ENCODE data around the gene FTHL17. TPM values are rescaled to one million over a fixed set of nuclear protein-coding genes. Genes with fewer than 3 reads are reported as not detected.

FTHL17 gene
- total RNA-seq, 4 donors from 2014 or later, result not detected

DNA sequence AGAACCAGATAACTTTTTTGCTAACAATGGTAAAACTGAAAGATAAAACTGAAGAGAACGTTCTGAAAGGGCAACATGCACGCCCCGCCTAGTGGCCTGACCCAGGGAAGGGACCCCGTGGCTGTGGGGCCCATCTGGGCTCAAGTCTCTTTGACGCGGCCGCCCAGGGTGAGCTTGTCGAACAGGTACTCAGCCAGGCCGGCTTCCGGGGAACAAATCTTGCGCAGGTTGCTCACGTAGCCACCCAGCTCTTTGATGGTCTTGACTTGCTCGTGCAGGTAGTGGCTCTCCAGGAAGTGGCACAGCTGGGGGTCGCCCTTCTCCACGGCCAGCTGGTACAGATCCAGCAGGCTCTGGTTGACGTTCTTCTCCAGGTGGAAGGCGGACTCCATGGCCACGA lies 579 bp downstream of the FTHL17 start:
- DNase-seq (ENCODE audit: extremely low spot score), result no peak
- H3K4me1 ChIP-seq, result no peaks in the 10 kb centered on the region
- TF ChIP-seq, protein P1, sequence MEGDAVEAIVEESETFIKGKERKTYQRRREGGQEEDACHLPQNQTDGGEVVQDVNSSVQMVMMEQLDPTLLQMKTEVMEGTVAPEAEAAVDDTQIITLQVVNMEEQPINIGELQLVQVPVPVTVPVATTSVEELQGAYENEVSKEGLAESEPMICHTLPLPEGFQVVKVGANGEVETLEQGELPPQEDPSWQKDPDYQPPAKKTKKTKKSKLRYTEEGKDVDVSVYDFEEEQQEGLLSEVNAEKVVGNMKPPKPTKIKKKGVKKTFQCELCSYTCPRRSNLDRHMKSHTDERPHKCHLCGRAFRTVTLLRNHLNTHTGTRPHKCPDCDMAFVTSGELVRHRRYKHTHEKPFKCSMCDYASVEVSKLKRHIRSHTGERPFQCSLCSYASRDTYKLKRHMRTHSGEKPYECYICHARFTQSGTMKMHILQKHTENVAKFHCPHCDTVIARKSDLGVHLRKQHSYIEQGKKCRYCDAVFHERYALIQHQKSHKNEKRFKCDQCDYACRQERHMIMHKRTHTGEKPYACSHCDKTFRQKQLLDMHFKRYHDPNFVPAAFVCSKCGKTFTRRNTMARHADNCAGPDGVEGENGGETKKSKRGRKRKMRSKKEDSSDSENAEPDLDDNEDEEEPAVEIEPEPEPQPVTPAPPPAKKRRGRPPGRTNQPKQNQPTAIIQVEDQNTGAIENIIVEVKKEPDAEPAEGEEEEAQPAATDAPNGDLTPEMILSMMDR (IDR thresholded peaks at IDR 0.05), result no peak
- TF ChIP-seq EP300 (IDR thresholded peaks at IDR 0.05) (no peak), POLR2AphosphoS5 (IDR thresholded peaks at IDR 0.05) (no peak), POLR2A (IDR thresholded peaks at IDR 0.05; ENCODE audit: low read depth) (no peak)
- no peak overlapping the region for H3K27ac ChIP-seq (replicated peaks in 1 of 4)
- no peaks in the 10 kb centered on the region for H3K36me3 ChIP-seq
- intact Hi-C loops (cut with DNase I), result no loop called here
- peaks cover 0 to 3% (median 0%) of the 10 kb centered on the region in 4 donors for H3K9me3 ChIP-seq
- no peak overlapping the region for H3K4me3 ChIP-seq
- H3K27me3 ChIP-seq, result no peaks in the 10 kb centered on the region
- WGBS, result 89% methylated on average over 17 of the region's 18 CpGs

GRCh38 chrX:31070057-31070468 lies 1.8 kb downstream of the FTHL17 start:
- H3K4me1 ChIP-seq, result no peaks in the 10 kb centered on the region
- TF ChIP-seq POLR2A (IDR thresholded peaks at IDR 0.05; ENCODE audit: low read depth), result no peak
- TF ChIP-seq, protein P1 (IDR thresholded peaks at IDR 0.05), result no peak
- no peak for DNase-seq (ENCODE audit: extremely low spot score)
- no peaks in the 10 kb centered on the region for H3K27me3 ChIP-seq
- intact Hi-C loops (cut with DNase I), result no loop called here
- no peak overlapping the region for H3K27ac ChIP-seq (replicated peaks in 1 of 4)
- no peak overlapping the region for H3K4me3 ChIP-seq
- H3K9me3 ChIP-seq, result peaks cover 0 to 3% (median 0%) of the 10 kb centered on the region in 4 donors
- no peaks in the 10 kb centered on the region for H3K36me3 ChIP-seq

DNA sequence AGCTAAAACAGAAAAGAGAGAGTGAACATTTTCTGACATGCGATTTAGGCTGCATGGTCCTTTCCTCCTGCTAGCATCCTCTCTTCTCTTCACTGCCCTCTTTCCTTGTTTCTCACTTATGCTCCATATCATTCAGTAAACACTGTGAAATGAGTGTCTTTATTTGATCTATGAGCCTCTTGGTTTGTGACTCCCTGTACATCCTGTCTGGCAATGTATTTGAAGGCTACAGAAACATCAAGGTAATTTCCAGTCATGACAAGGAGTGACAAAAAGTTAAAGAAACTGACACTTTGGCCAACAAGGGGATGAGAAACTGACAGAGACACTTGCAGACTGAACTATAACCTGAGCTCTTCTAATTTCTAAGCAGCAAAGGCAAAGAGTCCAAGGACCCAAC lies 8.7 kb downstream of the FTHL17 start:
- no peaks in the 10 kb centered on the region for H3K4me1 ChIP-seq
- H3K4me3 ChIP-seq, result no peak overlapping the region
- no peaks in the 10 kb centered on the region for H3K36me3 ChIP-seq
- H3K9me3 ChIP-seq, result no peaks in the 10 kb centered on the region
- H3K27ac ChIP-seq (replicated peaks in 1 of 4), result no peak overlapping the region
- TF ChIP-seq EP300 (IDR thresholded peaks at IDR 0.05) (no peak), POLR2AphosphoS5 (IDR thresholded peaks at IDR 0.05) (no peak), POLR2A (IDR thresholded peaks at IDR 0.05; ENCODE audit: low read depth) (no peak)
- TF ChIP-seq, protein P1 (IDR thresholded peaks at IDR 0.05), result no peak
- intact Hi-C loops (cut with DNase I), result no loop called here
- no peak for DNase-seq (ENCODE audit: extremely low spot score)
- no peaks in the 10 kb centered on the region for H3K27me3 ChIP-seq
- 84% methylated on average over 1 of the region's 1 CpG for WGBS

- intact Hi-C loops (cut with DNase I), result no loop called here
- no peak for DNase-seq (ENCODE audit: extremely low spot score)
These were observed 10.8 kb downstream of the FTHL17 start for GRCh38 chrX:31061091-31061490.

DNA sequence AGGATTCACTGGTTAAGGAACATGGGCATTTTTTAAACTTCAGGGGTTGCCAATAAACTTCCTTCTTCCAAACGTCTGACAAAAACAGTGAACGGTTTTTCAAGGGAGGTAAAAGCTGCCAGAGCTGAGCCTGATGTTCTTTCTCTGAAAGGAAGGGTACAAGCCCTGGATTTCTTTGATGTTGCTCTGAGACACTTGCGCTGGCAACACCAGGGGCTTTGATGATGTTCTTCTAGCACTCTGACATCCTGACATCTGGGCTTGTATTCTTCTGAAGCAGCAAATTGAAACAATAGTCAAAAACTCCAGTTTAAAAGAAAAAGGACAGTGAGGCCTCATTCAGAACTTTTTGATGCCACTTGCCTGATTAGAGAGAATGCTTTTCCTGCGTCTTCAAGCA lies 11.8 kb downstream of the FTHL17 start:
- WGBS, result 50% methylated on average over 4 of the region's 4 CpGs
- H3K36me3 ChIP-seq, result no peaks in the 10 kb centered on the region
- H3K4me3 ChIP-seq, result no peak overlapping the region
- no peaks in the 10 kb centered on the region for H3K9me3 ChIP-seq
- H3K4me1 ChIP-seq, result no peaks in the 10 kb centered on the region
- intact Hi-C loops (cut with DNase I), result no loop called here
- TF ChIP-seq, protein P1 (IDR thresholded peaks at IDR 0.05), result no peak
- TF ChIP-seq EP300 (IDR thresholded peaks at IDR 0.05) (no peak), POLR2AphosphoS5 (IDR thresholded peaks at IDR 0.05) (no peak), POLR2A (IDR thresholded peaks at IDR 0.05; ENCODE audit: low read depth) (no peak)
- H3K27me3 ChIP-seq, result no peaks in the 10 kb centered on the region
- no peak overlapping the region for H3K27ac ChIP-seq (replicated peaks in 1 of 4)
- no peak for DNase-seq (ENCODE audit: extremely low spot score)

More at GRCh38 chrX:31061091-31061490, 10.8 kb downstream of the FTHL17 start:
- Histone ChIP-seq H3K27ac (replicated peaks in 1 of 4) (no peak overlapping the region), H3K9me3 (no peaks in the 10 kb centered on the region), H3K4me3 (no peak overlapping the region), H3K27me3 (no peaks in the 10 kb centered on the region), H3K36me3 (no peaks in the 10 kb centered on the region), H3K4me1 (no peaks in the 10 kb centered on the region)
- TF ChIP-seq POLR2A (IDR thresholded peaks at IDR 0.05; ENCODE audit: low read depth) (no peak), EP300 (IDR thresholded peaks at IDR 0.05) (no peak), POLR2AphosphoS5 (IDR thresholded peaks at IDR 0.05) (no peak)
- TF ChIP-seq, protein P1 (IDR thresholded peaks at IDR 0.05), result no peak
- WGBS, result 60% methylated on average over 3 of the region's 3 CpGs

Data from esophagus muscularis mucosa (tissue), 4 donors.